ENCODE data around the gene HOXC10.

DNA sequence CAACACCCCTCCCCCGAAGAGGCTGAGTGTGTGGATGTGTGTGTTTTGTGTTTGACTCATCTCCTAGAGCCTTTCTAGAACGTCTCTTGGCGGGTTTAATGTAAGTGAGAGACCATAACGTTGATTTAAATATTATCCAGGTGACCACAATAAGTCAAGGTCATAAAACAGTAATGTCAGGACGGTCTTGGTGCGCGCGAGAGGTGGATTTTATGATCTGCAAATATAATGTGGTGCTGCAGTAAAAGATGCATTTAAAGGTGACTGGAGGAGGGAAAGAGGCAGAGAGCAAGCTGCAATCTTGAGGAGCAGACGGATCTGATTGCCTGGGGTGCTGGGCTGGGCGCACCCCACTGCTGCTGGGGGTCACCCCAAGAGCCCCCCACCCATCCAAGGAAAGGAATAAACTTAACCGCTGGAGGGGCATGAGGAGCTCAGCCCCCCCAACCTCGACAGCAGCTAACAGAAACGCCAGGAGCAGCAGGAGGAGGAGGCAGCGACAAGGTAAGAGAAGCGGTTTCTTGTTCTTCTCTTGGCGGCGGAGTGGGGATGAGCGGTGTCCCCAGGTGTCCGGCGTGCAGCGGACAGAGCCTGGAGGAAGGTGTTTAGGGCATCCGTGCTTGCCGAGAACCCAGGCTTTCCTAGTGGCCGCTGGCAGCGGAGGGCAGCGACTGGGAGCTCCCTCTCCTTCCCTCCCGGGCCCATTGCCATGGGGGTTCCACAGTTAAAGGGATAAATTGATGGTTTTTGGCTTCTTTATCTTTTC lies 5.5 kb downstream of the HOXC10 start:
- TF ChIP-seq, protein P1, sequence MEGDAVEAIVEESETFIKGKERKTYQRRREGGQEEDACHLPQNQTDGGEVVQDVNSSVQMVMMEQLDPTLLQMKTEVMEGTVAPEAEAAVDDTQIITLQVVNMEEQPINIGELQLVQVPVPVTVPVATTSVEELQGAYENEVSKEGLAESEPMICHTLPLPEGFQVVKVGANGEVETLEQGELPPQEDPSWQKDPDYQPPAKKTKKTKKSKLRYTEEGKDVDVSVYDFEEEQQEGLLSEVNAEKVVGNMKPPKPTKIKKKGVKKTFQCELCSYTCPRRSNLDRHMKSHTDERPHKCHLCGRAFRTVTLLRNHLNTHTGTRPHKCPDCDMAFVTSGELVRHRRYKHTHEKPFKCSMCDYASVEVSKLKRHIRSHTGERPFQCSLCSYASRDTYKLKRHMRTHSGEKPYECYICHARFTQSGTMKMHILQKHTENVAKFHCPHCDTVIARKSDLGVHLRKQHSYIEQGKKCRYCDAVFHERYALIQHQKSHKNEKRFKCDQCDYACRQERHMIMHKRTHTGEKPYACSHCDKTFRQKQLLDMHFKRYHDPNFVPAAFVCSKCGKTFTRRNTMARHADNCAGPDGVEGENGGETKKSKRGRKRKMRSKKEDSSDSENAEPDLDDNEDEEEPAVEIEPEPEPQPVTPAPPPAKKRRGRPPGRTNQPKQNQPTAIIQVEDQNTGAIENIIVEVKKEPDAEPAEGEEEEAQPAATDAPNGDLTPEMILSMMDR (IDR thresholded peaks at IDR 0.05), result no peak
- no peak for TF ChIP-seq TCF7L2 (IDR thresholded peaks at IDR 0.05; ENCODE audit: low read depth, low read length)
- TF ChIP-seq POLR2AphosphoS5 (IDR thresholded peaks at IDR 0.05; ENCODE audit: low read depth, low read length), result no peak

All from Panc1 (cell line).